NCI-H510A (cell line): ENCODE measurements around the gene MEI1.
"Not testable (repeated sequence)": the region's sequence is repeated elsewhere in the genome, so short reads cannot be mapped to it uniquely, and the experiment has no call there.

Source experiments
- DNase-seq: peaks from one replicate; lab custom pipeline; 2025; lab: John Stamatoyannopoulos, UW

The MEI1 gene

GRCh38 chr22:41682033-41682807 is 17.1 kb upstream of the MEI1 start:
- no peak for DNase-seq

- no peak for DNase-seq
Measured at GRCh38 chr22:41683052-41683451, 16.3 kb upstream of the MEI1 start.

- DNase-seq: no peak
Measured at GRCh38 chr22:41683616-41684015, 15.7 kb upstream of the MEI1 start.

GRCh38 chr22:41684194-41684593 is 15.1 kb upstream of the MEI1 start:
- no peak for DNase-seq

GRCh38 chr22:41686890-41687289 is 12.4 kb upstream of the MEI1 start:
- DNase-seq: not testable (repeated sequence)

- DNase-seq: no peak
Measured at GRCh38 chr22:41687901-41688364, 11.4 kb upstream of the MEI1 start.

- peak; percentile 84 for DNase-seq
Measured at GRCh38 chr22:41688365-41689211, 10.7 kb upstream of the MEI1 start, which contains the start of gene SNU13. Gene SNU13 (minus strand): TSS chr22:41688867. CDS start chr22:41688796, 71 bp downstream.

GRCh38 chr22:41690476-41690875 is 8.8 kb upstream of the MEI1 start:
- no peak for DNase-seq

GRCh38 chr22:41695211-41695610 is 4.1 kb upstream of the MEI1 start:
- DNase-seq: no peak

GRCh38 chr22:41696703-41697102 is 2.6 kb upstream of the MEI1 start:
- DNase-seq: no peak

GRCh38 chr22:41697126-41697775 is 2.1 kb upstream of the MEI1 start:
- peak; percentile 50 for DNase-seq

GRCh38 chr22:41700108-41700364 is 733 bp downstream of the MEI1 start:
- no peak for DNase-seq

- DNase-seq: no peak
Measured at GRCh38 chr22:41702763-41703162, 3.5 kb downstream of the MEI1 start.

- DNase-seq: no peak
Measured at GRCh38 chr22:41709341-41709740, 10.0 kb downstream of the MEI1 start.

GRCh38 chr22:41713004-41713403 is 13.7 kb downstream of the MEI1 start:
- no peak for DNase-seq

GRCh38 chr22:41722496-41722895 is 23.2 kb downstream of the MEI1 start:
- DNase-seq: no peak

GRCh38 chr22:41725510-41726110 is 26.3 kb downstream of the MEI1 start:
- DNase-seq: no peak

GRCh38 chr22:41731609-41732008 is 32.3 kb downstream of the MEI1 start:
- no peak for DNase-seq

GRCh38 chr22:41732096-41732772 is 32.9 kb downstream of the MEI1 start:
- no peak for DNase-seq

GRCh38 chr22:41733241-41733640 is 33.9 kb downstream of the MEI1 start:
- DNase-seq: not testable (repeated sequence)

GRCh38 chr22:41739576-41739975 is 40.3 kb downstream of the MEI1 start:
- DNase-seq: no peak

GRCh38 chr22:41742918-41743317 is 43.6 kb downstream of the MEI1 start:
- DNase-seq: no peak
